ENCODE data around the gene ABCC1.
"Not testable (repeated sequence)": the region's sequence is repeated elsewhere in the genome, so short reads cannot be mapped to it uniquely, and the experiment has no call there.

The ABCC1 gene

DNA sequence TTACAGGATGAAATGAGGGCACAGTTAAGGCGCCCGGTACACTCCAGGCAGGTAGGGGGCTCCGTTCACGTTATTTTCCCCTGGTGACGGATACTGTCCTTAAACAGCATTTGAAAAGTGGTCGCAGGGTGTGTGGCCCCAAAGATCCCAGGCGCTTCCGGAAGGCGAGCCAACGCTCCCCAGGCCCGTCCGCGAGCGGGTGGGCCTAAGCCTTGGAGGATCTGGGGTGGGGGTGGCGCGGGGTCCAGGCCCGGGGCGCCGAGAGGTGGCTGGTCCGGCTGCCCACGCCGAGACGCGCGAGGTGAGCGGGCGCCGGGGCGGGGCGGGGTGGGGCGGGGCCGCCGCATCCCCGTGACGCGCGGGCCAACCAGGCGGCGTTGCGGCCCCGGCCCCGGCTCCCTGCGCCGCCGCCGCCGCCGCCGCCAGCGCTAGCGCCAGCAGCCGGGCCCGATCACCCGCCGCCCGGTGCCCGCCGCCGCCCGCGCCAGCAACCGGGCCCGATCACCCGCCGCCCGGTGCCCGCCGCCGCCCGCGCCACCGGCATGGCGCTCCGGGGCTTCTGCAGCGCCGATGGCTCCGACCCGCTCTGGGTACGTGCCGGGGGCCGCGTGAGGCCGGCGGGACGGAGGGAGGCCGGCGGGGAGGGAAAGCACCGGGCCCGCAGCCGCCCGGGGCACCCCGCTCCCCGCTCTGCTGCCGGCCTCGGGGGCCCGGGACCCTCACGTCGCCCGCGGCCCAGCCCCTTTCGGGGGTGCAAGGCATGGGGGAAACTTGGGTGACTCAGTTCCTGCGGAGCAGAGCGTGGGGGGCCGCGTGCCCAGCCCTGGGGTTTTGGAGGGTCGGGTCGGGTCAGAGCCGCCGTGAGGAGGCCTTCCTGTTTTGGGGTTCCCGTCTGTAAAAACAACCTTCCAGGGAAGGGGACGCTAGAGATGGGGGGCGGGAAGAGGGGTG lies at the start of gene ABCC1:
ABCC1 (plus strand) TSS at position 407 of the 951 bp plus-strand sequence; CDS start at position 543, 136 bp downstream.
- DNase-seq: peak; percentile 88

DNA sequence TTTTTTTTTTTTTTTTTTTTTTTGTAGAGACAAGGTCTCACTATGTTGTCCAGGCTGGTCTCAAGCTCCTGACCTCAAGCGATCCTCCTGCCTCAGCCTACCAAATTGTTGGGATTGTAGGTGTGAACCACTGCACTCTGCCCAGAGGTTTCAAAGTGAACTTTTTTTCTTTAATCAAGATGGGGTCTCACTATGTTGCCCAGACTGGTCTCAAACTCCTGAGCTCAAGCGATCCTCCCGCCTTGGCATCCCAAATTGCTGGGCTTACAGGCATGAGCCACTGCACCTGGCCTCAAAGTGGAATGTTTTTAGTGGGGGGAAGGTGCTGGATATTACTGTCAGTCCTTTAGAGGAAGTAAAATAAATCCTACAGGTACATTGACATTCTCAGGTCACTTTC lies 49.1 kb upstream of the ABCC1 start:
- no peak for DNase-seq

DNA sequence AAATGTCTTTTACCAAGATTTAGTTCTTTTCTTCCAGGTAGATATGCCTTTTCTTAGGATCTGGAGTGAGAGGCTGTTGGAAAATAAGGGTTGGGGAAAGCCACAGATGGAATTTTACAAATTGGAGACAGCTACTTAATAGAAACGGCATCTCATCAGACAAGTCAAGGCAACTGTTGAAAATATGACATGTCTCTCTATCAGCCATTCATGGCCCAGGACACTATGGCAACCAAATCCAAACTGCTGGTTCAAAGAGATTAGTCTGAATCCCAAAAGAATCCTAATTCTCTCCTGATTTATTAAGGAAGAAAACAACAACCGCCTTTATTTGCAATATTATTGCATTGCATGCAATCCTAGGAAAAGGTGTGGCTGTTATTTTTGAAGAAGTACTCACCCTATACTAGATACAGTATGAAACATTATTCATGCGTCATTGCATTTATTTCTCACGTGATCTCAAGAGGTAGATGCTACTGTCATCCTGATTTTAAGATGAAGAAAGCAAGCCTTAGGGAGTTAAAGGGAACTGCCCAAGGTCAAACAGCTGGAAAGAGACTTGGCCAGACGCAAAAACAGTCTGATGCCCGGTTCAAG lies 48.4 kb upstream of the ABCC1 start:
- DNase-seq: no peak

DNA sequence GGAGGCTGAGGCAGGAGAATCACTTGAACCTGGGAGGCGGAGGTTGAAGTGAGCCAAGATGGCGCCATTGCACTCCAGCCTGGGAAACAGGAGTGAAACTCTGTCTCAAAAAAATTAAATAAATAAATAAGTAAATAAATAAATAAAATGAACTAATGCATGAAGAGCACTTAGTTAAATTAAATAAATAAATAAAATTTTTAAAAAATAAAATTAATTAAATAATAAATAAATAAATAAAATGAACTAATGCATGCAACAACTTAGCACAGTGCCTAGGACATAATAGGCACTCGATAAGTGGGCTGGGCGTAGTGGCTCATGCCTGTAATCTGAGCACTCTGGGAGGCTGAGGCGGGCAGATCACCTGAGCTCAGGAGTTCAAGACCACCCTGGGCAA lies 45.5 kb upstream of the ABCC1 start:
- no peak for DNase-seq

DNA sequence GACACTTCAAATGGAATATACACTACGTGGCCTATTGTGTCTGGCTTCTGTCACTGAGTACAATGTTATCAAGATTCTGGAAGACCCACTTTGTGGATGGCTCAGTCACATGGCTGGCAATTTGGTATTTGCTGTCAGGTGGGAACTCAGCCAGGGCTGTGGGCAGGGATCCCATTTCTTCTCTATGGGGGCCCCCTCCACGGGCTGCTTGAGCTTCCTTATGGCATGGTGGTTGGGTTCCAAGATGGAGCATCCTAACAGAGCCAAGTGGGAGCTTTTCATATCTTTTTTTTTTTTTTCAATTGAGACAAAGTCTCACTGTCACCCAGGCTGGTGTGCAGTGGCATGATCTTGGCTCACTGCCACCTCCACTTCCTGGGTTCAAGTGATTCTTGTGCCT lies 43.0 kb upstream of the ABCC1 start:
- no peak for DNase-seq

DNA sequence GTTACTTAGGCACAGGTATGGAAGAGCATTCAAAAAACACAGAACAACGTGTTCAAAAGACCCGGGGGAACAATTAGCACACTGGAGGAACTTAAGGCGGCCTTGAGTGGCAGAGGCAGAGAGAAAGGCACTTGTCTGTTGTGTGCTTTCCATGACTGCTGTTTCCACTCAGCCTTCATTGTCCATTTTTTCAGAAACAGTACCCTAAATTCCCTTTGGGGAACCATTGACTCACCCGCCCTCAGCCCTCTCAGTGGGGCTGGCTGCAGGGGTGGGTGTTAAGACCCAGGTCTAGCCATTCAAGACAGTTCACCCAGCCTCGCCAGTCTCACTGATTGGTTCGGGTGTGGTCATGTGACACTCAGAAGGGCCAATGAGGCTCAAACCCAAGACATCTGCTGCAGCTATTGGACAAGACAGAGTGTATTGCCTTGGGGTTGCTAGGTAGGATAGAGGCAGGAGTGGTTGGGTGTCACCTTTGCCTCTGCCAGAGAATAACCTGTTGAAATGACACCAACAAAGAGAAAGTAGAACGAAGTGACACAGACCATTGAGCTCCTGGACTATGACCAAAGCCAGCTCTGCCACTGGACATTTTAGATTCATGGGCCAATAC lies 41.4 kb upstream of the ABCC1 start:
- peak; percentile 61 for DNase-seq

DNA sequence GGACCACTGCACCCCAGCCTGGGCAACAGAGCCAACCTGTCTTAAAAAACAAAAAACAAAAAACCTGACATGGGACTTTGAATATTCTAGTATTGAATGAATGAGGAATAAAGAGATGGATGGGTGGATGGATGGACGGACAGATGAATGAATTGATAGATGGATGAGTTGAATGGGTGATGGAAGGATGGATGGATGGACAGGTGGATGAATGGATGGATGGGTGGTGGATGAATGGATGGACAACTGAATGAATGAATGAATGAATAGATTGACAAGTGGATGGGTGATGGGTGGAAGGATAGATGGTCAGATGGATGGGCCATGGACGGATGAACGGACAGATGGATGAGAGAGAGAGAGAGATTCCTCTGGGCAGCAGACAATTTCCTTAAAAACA lies 38.2 kb upstream of the ABCC1 start:
- DNase-seq: no peak

DNA sequence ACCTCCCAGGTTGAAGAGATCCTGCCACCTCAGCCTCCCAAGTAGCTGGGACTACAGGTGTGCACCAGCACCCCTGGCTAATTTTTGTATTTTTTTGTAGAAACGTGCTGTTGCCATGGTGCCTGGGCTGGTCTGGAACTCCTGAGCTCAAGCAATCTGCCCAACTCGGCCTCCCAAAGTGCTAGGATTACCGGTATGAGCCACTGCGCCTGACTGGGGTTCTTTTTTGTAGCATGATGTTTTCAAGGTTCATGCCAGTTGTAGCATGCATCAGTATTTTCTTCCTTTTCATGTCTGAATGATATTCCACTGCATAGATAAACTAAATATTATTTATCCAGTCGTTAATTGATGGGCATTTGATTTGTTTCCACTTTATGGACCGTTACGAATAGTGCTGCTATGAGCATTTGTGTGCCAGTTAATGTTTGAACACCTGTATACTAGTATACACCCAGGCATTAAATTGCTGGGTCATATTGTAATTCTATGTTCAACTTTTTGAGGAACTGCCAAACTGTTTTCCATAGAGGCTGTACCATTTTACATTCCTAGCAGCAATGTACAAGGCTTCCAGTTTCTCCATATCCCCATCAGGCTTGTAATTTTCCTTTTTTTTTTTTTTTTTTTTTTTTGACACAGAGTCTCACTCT lies 36.2 kb upstream of the ABCC1 start:
- no peak for DNase-seq

DNA sequence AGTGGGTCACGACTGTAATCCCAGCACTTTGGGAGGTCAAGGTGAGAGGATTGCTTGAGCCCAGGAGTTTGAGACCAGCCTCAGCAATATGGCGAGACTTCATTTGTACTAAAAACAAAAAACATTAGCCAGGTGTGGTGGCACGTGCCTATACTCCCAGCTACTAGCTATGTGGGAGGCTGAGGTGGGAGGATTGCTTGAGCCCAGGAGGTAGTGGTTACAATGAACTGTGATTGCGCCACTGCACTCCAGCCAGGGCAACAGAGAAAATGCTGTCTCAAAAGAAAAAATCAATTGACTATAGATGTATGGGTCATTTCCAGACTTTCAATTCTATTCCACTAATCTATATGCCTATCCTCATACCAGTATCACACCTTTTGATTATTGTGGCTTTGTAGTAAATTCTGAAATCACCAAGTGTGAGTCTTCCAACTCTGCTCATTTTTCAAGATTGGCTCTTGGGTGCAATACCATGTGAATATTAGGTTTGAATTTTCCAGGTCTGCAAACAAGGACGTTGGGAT lies 33.8 kb upstream of the ABCC1 start:
- DNase-seq: no peak

DNA sequence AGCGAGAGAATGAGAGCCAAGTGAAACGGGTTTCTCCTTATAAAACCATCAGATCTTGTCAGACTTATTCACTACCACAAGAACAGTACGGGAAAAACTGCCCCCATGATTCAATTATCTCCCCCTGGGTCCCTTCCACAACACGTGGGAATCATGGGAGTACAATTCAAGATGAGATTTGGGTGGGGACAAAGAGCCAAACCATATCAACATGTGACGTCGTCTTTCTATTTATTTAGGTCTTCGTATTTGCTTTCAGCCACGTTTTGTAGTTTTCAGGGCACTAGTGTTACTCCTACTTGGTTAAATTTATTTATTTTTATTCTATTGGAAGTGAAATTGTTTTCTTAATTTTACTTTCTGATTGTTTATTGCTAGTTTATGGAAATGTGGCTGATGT lies 33.1 kb upstream of the ABCC1 start:
- DNase-seq: no peak

DNA sequence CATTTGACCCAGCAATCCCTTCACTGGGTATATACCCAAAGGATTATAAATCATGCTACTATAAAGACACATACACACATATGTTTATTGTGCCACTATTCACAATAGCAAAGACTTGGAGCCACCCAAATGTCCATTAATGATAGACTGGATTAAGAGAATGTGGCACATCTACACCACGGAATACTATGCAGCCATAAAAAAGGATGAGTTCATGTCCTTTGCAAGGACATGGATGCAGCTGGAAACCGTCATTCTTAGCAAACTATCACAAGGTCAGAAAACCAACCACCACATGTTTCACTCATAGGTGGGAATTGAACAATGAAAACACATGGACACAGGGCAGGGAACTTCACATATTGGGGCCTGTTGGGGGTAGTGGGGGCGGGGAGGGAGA lies 31.1 kb upstream of the ABCC1 start:
- DNase-seq: not testable (repeated sequence)

DNA sequence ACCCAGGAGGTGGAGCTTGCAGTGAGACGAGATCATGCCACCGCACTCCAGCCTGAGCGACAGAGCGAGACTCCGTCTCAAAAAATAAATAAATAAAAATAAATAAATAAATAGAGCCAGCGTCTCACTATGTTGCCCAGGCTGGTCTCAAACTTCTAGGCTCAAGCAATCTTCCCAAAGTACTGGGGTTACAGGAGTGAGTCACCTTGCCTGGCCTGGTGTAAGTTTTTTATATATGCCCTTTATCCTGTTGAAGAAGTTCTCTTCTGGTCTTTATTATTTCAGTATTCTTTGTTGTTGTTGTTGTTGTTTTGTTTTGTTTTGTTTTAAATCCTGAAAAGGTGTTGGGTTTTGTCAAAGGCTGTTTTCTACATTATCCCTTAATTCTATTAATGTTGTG lies 30.1 kb upstream of the ABCC1 start:
- no peak for DNase-seq

DNA sequence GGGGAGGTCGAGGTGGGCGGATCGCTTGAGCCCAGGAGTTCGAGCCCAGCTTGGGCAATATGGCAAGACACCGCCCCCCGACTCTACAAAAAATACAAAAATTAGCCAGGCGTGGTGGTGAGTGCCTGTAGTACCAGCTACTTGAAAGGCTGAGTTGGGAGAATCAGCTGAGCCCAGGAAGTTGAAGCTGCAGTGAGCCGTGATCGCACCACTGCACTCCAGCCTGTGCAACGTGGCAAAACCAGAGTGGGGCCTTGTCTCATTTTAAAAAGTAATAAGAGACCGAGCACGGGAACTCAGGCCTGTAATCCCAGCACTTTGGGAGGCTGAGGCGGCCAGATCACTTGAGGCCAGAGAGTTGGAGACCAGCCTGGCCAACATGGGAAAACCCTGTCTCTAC lies 24.4 kb upstream of the ABCC1 start:
- DNase-seq: no peak

DNA sequence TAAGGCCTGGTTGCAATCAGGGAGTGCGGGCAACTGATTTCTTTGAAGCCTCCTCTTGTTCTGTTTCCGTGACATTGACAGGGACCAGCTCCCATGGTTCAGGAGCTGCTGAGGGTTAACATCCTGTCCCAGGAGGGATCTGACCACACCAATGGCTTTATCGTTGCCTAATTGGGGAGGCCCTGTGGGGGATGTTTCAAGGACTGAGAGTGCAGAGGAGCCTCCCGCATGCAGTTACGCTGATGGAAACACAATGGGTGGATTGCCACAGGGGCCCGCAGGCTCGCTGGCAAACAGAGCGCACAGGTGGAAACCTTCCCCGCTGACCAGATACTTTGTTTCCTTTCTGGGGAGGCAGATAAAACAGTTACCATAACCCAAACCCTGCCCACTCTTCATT lies 23.8 kb upstream of the ABCC1 start:
- DNase-seq: no peak

DNA sequence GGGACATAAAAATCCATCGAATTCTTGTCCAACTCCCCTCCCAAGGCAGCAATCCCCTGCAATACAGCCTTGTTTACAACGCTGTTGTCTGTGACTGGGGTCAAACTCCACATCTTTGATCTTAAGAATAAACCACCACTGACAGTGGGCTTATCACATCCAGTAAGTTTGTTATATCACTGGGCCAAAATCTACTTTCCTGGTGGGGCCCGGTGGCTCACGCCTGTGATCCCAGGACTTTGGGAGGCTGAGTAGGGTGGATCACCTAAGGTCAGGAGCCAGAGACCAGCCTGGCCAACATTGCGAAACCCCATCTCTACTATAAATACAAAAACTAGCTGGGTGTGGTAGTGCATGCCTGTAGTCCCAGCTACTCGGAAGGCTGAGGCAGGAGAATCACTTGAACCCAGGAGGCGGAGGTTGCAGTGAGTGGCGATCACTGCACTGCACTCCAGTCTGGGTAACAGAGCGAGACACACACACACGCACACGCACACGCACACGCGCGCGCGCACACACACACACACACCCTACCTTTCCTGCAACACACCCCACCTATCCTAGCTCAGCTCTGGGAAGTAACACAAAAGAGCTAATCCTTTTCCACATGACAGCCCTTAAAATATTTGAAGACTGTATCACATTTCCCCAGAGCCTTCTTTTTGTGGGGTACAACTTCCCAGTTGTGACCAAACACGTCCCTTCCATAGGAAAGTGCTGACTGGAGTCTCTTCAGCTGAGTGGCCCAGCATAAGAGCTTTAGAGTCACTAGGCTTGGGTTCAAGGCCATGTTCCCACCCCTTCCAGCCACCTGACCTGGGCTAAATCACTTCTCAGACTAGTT lies 20.9 kb upstream of the ABCC1 start:
- DNase-seq: no peak

DNA sequence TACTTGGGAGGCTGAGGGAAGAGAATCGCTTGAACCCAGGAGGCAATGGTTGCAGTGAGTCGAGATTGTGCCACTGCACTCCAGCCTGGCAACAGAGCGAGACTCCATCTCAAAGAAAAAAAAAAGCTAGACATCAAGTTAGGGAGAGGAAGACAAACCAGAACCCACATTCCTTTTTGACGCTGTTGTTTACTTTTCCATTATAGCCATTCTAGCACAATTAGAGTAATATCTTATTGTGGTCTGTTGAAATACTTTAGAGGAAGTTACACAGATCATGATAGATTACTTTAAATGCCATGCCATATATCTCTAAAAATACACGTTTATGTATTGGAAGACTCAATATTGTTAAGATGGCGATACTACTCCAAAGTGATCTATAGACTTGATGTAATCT lies 16.5 kb upstream of the ABCC1 start:
- no peak for DNase-seq

DNA sequence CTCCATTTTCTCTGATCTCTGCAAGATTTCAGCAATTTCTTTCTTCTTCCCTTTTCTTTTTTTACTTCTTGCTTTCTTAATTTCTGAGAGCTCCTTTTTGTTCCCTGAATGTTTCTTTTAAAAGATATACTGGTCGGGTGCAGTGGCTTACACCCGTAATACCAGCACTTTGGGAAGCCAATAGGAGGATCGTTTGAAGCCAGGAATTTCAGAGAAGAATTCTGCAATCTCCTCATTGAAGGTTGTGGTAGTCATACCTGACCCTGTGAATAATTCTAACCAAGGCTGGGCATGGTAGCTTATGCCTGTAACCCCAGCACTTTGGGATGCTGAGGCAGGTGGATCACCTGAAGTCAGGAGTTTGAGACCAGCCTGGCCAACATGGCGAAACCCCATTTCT lies 15.6 kb upstream of the ABCC1 start:
- DNase-seq: no peak

DNA sequence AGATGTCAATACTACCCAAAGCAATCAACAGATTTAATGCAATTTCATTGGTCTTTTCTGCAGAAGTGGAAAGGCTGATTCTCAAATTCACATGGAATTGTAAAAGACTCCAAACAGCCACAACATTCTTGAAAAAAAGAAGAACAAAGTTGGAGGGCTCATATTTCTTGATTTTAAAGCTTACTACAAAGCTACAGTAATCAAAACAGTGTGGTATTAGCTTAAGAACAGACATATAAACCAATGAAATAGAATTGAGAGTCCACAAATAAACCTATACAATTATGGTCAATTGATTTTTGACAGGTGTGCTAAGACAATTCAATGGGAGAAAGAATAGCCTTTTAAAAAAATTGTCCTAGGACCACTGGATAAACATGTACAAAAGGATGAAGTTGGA lies 14.4 kb upstream of the ABCC1 start:
- DNase-seq: no peak

DNA sequence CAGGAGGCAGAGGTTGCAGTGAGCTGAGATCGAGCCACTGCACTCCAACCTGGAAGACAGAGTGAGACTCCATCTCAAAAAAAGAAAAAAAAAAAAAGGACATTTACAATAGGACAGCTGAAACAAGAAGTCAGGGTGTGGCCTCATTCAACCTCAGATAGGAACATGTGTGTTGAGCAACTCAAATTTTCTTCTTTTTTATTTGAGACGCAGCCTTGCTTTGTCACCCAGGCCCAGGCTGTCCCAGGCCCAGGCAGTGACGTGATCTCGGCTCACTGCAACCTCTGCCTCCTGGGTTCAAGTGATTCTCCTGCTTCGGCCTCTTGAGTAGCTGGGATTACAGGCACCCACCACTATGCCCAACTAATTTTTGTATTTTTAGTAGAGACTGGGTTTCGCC lies 12.6 kb upstream of the ABCC1 start:
- DNase-seq: not testable (repeated sequence)

DNA sequence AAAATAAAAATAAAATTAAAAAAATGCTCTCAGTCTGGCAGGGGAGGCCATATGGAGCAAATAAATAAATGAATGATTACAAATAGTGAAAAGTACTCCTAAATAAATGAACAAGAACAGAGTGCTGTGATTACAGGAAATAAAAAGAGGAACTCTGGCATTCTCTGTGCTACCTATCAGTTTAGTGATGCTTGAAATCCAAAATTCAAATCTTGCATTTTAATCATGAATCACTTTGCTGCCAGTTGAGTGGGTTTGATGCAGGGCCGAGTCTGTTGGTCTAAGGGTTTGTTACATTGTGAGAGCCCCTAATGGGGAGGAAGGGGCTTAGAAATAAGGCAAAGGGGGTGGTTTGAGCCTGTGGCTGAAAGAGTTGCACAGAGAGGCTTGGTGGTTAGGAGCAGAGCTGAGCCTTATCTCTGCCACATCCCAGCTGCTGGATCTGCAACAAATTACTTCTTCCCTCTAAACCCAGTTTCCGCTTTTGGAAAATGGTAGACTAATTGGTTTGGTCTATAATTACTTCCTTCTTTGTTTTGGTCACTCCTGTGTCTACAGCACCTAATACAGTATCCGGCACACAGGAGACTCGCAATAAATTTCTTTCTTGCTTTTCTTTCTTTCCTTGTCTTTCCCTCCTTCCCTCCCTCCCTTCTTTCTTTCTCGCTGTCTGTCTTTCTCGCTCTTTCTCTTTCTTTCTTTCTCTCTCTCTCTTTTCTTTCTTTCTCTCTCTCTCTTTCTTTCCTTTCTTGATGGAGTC lies 6.3 kb upstream of the ABCC1 start:
- DNase-seq: no peak

DNA sequence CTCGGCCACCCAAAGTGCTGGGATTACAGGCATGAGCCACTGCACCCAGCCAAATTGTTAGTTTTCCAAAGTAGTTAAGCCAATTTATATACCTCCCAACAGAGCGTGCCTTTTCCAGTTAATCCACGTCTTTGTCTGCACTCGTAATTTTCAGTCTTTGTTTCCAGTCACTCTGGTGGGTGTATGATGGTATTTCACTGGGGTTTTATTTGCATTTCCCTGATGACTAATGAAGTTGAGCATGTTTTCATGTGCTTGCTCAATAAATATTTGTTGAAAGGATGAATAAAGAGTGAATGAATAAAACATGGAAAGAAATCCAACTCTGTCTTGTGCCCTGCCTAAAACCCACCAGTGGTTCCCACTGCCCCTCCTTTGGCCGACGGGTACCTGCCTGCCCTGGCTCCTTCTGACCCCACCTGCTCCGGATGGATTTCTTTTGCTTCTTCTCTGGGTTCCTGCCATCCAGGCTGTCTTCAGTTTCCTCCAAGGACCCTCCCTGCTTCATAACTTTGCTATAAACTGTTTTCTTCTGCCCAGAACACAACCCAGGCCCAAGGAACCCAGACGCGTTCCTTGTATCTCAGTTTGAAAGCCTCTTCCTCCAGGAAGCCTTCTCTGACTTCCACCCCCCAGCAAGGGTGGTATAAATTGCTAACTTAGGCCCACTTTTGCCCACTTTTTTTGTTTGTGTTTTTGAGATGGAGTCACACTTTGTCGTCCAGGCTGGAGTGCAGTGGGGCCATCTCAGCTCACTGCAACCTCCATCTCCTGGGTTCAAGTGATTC lies 3.0 kb upstream of the ABCC1 start:
- no peak for DNase-seq

All from activated CD8-positive, alpha-beta memory T cell treated with anti-CD3 and anti-CD28 coated beads for 24 hours (primary cell).